Measurements from ENCODE around the gene NFIB.

GRCh38 chr9:14341437-14342122 is 27.6 kb upstream of the NFIB start:
- no peak for TF ChIP-seq POLR2A (IDR thresholded peaks at IDR 0.05; ENCODE audit: low read depth, low read length)
- no peak for TF ChIP-seq EGR1 (IDR thresholded peaks at IDR 0.05; ENCODE audit: borderline replicate concordance in 1 of 2, low read depth in 2 of 2, low read length in 2 of 2)
- no peak for TF ChIP-seq IKZF2 (IDR thresholded peaks at IDR 0.05)
- no peak for TF ChIP-seq CHD4 (IDR thresholded peaks at IDR 0.05)
- TF ChIP-seq, protein P1, sequence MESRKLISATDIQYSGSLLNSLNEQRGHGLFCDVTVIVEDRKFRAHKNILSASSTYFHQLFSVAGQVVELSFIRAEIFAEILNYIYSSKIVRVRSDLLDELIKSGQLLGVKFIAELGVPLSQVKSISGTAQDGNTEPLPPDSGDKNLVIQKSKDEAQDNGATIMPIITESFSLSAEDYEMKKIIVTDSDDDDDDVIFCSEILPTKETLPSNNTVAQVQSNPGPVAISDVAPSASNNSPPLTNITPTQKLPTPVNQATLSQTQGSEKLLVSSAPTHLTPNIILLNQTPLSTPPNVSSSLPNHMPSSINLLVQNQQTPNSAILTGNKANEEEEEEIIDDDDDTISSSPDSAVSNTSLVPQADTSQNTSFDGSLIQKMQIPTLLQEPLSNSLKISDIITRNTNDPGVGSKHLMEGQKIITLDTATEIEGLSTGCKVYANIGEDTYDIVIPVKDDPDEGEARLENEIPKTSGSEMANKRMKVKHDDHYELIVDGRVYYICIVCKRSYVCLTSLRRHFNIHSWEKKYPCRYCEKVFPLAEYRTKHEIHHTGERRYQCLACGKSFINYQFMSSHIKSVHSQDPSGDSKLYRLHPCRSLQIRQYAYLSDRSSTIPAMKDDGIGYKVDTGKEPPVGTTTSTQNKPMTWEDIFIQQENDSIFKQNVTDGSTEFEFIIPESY (IDR thresholded peaks at IDR 0.05) = no peak
- no peak for TF ChIP-seq CBX5 (IDR thresholded peaks at IDR 0.05; ENCODE audit: low read depth)

Data from GM12878 (cell line).